HL-60/S4 treated with retinoic acid at 250 ng/mL for 4 days and 3 days (cell line): ENCODE results near the gene SLC17A5.

Source experiments
- in situ Hi-C: fragments of 300-500 bp; cut with MboI; formaldehyde crosslinking; loops from 2 replicates; pipeline ENCODE4 v1.7.0; 2022; ENCODE audit warnings: low sequenced_read_pairs

The SLC17A5 gene

GRCh38 chr6:73666393-73666792 is 12.6 kb upstream of the SLC17A5 start:
- in situ Hi-C loops, result no loop called here

GRCh38 chr6:73665686-73666319 is 12.0 kb upstream of the SLC17A5 start:
- in situ Hi-C loops, result no loop called here

GRCh38 chr6:73664701-73665100 is 10.9 kb upstream of the SLC17A5 start:
- in situ Hi-C loops, result no loop called here

- in situ Hi-C loops, result no loop called here
Measured at GRCh38 chr6:73657201-73657600, 3.4 kb upstream of the SLC17A5 start.

GRCh38 chr6:73656531-73657145 is 2.8 kb upstream of the SLC17A5 start:
- in situ Hi-C loops, result no loop called here

GRCh38 chr6:73655341-73655917 is 1.6 kb upstream of the SLC17A5 start:
- in situ Hi-C loops, result no loop called here

GRCh38 chr6:73652637-73653570 is 888 bp downstream of the SLC17A5 start:
- in situ Hi-C loops, result no loop called here

GRCh38 chr6:73649783-73650182 is 4.0 kb downstream of the SLC17A5 start:
- in situ Hi-C loops, result no loop called here

GRCh38 chr6:73648166-73648565 is 5.6 kb downstream of the SLC17A5 start:
- in situ Hi-C loops, result no loop called here

GRCh38 chr6:73644941-73645591 is 8.7 kb downstream of the SLC17A5 start:
- in situ Hi-C loops, result no loop called here

GRCh38 chr6:73644030-73644429 is 9.8 kb downstream of the SLC17A5 start:
- in situ Hi-C loops, result no loop called here

- in situ Hi-C loops, result no loop called here
Measured at GRCh38 chr6:73642530-73642929, 11.3 kb downstream of the SLC17A5 start.

GRCh38 chr6:73640179-73640750 is 13.5 kb downstream of the SLC17A5 start:
- in situ Hi-C loops, result no loop called here

GRCh38 chr6:73639040-73639439 is 14.8 kb downstream of the SLC17A5 start:
- in situ Hi-C loops, result no loop called here

GRCh38 chr6:73637404-73637803 is 16.4 kb downstream of the SLC17A5 start:
- in situ Hi-C loops, result no loop called here

GRCh38 chr6:73636048-73636447 is 17.7 kb downstream of the SLC17A5 start:
- in situ Hi-C loops, result no loop called here

GRCh38 chr6:73632346-73632745 is 21.4 kb downstream of the SLC17A5 start:
- in situ Hi-C loops, result no loop called here

GRCh38 chr6:73631849-73632248 is 21.9 kb downstream of the SLC17A5 start:
- in situ Hi-C loops, result no loop called here

- in situ Hi-C loops, result no loop called here
Measured at GRCh38 chr6:73630401-73630800, 23.4 kb downstream of the SLC17A5 start.

- in situ Hi-C loops, result loop anchor here (10.0 kb wide), 1 partner anchor 110 kb away; no protein-coding TSS in a partner anchor
Measured at GRCh38 chr6:73624896-73625295, 28.9 kb downstream of the SLC17A5 start.
